IMR-90 (cell line): ENCODE data around the gene PADI6. TPM values are rescaled to one million over a fixed set of nuclear protein-coding genes. Genes with fewer than 3 reads are reported as not detected.

Source experiments
- ATAC-seq: fragments of 200-7000 bp; cut with Tn5 transposase; 2 replicates; pipeline ENCODE4 v1.9.1; 2020; ENCODE audit warnings: low read depth, mild to moderate bottlenecking, moderate library complexity
- BruUV-seq: library from RNA; stranded (reverse); fragments of 400-500 nt; replicated peaks from 2 replicates; lab custom pipeline; 2021; lab: Mats Ljungman, UMichigan
- CTCF ChIA-PET: fragments of 300-600 bp; formaldehyde crosslinking; extraction: SDS; loops from one replicate; lab custom pipeline; 2021; ENCODE audit warnings: antibody characterized with exemption; lab: Yijun Ruan, JAX
- POLR2A ChIA-PET: fragments of 300-600 bp; sonication (Branson Sonifier 250); formaldehyde crosslinking; loops from one replicate; lab custom pipeline; 2022; ENCODE audit warnings: antibody characterized with exemption; ENCODE audit not compliant: unreplicated experiment; lab: Charles Lee
- DNase-seq: peaks from one replicate; pipeline ENCODE4 v3.0.0; 2013
- H2AFZ ChIP-seq: replicated peaks from 2 replicates; pipeline ENCODE3; 2013; ENCODE audit warnings: low read length, mild to moderate bottlenecking; ENCODE audit not compliant: poor library complexity
- H2AK5ac ChIP-seq: 2 replicates; pipeline ENCODE4 v1.6.1; 2013; ENCODE audit warnings: low read depth, low read length, inconsistent platforms
- H2AK9ac ChIP-seq: replicated peaks from 2 replicates; pipeline ENCODE3; 2013; ENCODE audit warnings: mild to moderate bottlenecking, low read depth, low read length, moderate library complexity; ENCODE audit not compliant: poor library complexity
- H2BK120ac ChIP-seq: 2 replicates; pipeline ENCODE4 v1.6.1; 2013; ENCODE audit warnings: low read depth, low read length, inconsistent platforms
- H2BK15ac ChIP-seq: 3 replicates; pipeline ENCODE4 v1.6.1; 2013; ENCODE audit warnings: low read depth, low read length, inconsistent platforms
- H2BK20ac ChIP-seq: 2 replicates; pipeline ENCODE4 v1.6.1; 2013; ENCODE audit warnings: low read depth, mild to moderate bottlenecking, inconsistent platforms, low read length, moderate library complexity
- H2BK5ac ChIP-seq: 2 replicates; pipeline ENCODE4 v1.6.1; 2013; ENCODE audit warnings: mild to moderate bottlenecking, low read depth, low read length, inconsistent platforms; ENCODE audit not compliant: poor library complexity, severe bottlenecking
- H3K14ac ChIP-seq: replicated peaks from 2 replicates; pipeline ENCODE4 v1.6.1; 2013; ENCODE audit warnings: low read depth, low read length, inconsistent platforms
- H3K18ac ChIP-seq: 2 replicates; pipeline ENCODE4 v1.6.1; 2013; ENCODE audit warnings: low read depth, low read length, control low read depth
- H3K23ac ChIP-seq: 2 replicates; pipeline ENCODE4 v1.6.1; 2013; ENCODE audit warnings: low read depth, low read length, inconsistent platforms
- H3K27ac ChIP-seq: 2 replicates; pipeline ENCODE4 v1.5.1; 2013; ENCODE audit warnings: mild to moderate bottlenecking, control low read depth, low read length; ENCODE audit not compliant: insufficient read depth
- H3K27me3 ChIP-seq: 2 replicates; pipeline ENCODE4 v1.6.1; 2013; ENCODE audit warnings: low read length; ENCODE audit not compliant: control insufficient read depth, insufficient read depth
- H3K36me3 ChIP-seq: 2 replicates; pipeline ENCODE4 v1.6.1; 2013; ENCODE audit warnings: low read length, mixed read lengths; ENCODE audit not compliant: control insufficient read depth, insufficient read depth
- H3K4ac ChIP-seq: 2 replicates; pipeline ENCODE4 v1.6.1; 2013; ENCODE audit warnings: low read depth, low read length, inconsistent platforms
- H3K4me1 ChIP-seq: 2 replicates; pipeline ENCODE4 v1.6.1; 2013; ENCODE audit warnings: low read length, mixed read lengths; ENCODE audit not compliant: control insufficient read depth, insufficient read depth
- H3K4me2 ChIP-seq: 2 replicates; pipeline ENCODE4 v1.6.1; 2013; ENCODE audit warnings: low read depth, mild to moderate bottlenecking, control low read depth, low read length, moderate library complexity
- H3K4me3 ChIP-seq: 2 replicates; pipeline ENCODE4 v1.5.1; 2013; ENCODE audit warnings: low read depth, mild to moderate bottlenecking, control low read depth, low read length, moderate library complexity; ENCODE audit not compliant: insufficient read depth
- H3K56ac ChIP-seq: 2 replicates; pipeline ENCODE4 v1.6.1; 2013; ENCODE audit warnings: low read length, inconsistent platforms; ENCODE audit not compliant: insufficient read depth; ENCODE audit errors: extremely low read depth
- H3K79me1 ChIP-seq, 2 experiments: 2 replicates each; pipeline ENCODE4 v1.6.1; 2013; ENCODE audit warnings: low read length in 2 of 2, inconsistent platforms in 1 of 2, low read depth in 1 of 2
- H3K9ac ChIP-seq: 2 replicates; pipeline ENCODE4 v1.6.1; 2013; ENCODE audit warnings: low read depth, low read length, control low read depth
- H3K9me1 ChIP-seq: 2 replicates; pipeline ENCODE4 v1.6.1; 2013; ENCODE audit warnings: low read length, inconsistent platforms; ENCODE audit not compliant: insufficient read depth
- H3K9me3 ChIP-seq: 2 replicates; pipeline ENCODE4 v1.6.1; 2013; ENCODE audit warnings: low read length; ENCODE audit not compliant: control insufficient read depth, insufficient read depth
- H4K20me1 ChIP-seq: 2 replicates; pipeline ENCODE4 v1.6.1; 2013; ENCODE audit warnings: low read length, inconsistent platforms; ENCODE audit not compliant: insufficient read depth
- H4K5ac ChIP-seq: 2 replicates; pipeline ENCODE4 v1.6.1; 2013; ENCODE audit warnings: mild to moderate bottlenecking, low read depth, low read length, control low read depth
- H4K8ac ChIP-seq, 2 experiments: 2 replicates each; pipeline ENCODE4 v1.6.1; 2013; ENCODE audit warnings: low read depth in 2 of 2, low read length in 2 of 2, control low read depth in 1 of 2, inconsistent platforms in 1 of 2
- H4K91ac ChIP-seq: 2 replicates; pipeline ENCODE4 v1.6.1; 2013; ENCODE audit warnings: low read depth, low read length, inconsistent platforms; ENCODE audit not compliant: insufficient read depth
- BHLHE40 ChIP-seq: fragments of 150-350 bp; IDR thresholded peaks from 2 replicates; pipeline ENCODE4 v1.6.1; 2016; ENCODE audit warnings: mild to moderate bottlenecking, low read depth, low read length
- CEBPB ChIP-seq: IDR thresholded peaks from 2 replicates; pipeline ENCODE4 v1.6.1; 2012; ENCODE audit warnings: low read depth, low read length, improper control_type of control experiment
- CHD1 ChIP-seq: IDR thresholded peaks from 2 replicates; pipeline ENCODE4 v1.6.1; 2012; ENCODE audit warnings: low read depth, low read length, improper control_type of control experiment
- FOS ChIP-seq: fragments of 150-350 bp; IDR thresholded peaks from 2 replicates; pipeline ENCODE4 v1.6.1; 2016; ENCODE audit warnings: low read depth, low read length
- MAFK ChIP-seq: IDR thresholded peaks from 2 replicates; pipeline ENCODE4 v1.6.1; 2012; ENCODE audit warnings: low read depth, low read length, improper control_type of control experiment
- MAZ ChIP-seq: IDR thresholded peaks from 2 replicates; pipeline ENCODE4 v1.6.1; 2012; ENCODE audit warnings: low read depth, mild to moderate bottlenecking, low read length, improper control_type of control experiment, moderate library complexity, borderline replicate concordance
- MXI1 ChIP-seq: IDR thresholded peaks from 2 replicates; pipeline ENCODE4 v1.6.1; 2012; ENCODE audit warnings: low read depth, mild to moderate bottlenecking, low read length, moderate library complexity, borderline replicate concordance
- NFE2L2 ChIP-seq: fragments of 150-350 bp; IDR thresholded peaks from 2 replicates; pipeline ENCODE4 v1.6.1; 2016; ENCODE audit warnings: low read depth, mild to moderate bottlenecking, low read length
- POLR2A ChIP-seq: IDR thresholded peaks from 2 replicates; pipeline ENCODE4 v1.6.1; 2012; ENCODE audit warnings: mild to moderate bottlenecking, low read depth, low read length
- RAD21 ChIP-seq: IDR thresholded peaks from 2 replicates; pipeline ENCODE4 v1.6.1; 2012; ENCODE audit warnings: low read length, improper control_type of control experiment
- RCOR1 ChIP-seq: IDR thresholded peaks from 2 replicates; pipeline ENCODE4 v1.6.1; 2012; ENCODE audit warnings: mild to moderate bottlenecking, low read length, improper control_type of control experiment; ENCODE audit not compliant: insufficient replicate concordance
- RFX5 ChIP-seq: IDR thresholded peaks from 2 replicates; pipeline ENCODE4 v1.8.0; 2012; ENCODE audit warnings: low read depth, mild to moderate bottlenecking, low read length, moderate library complexity
- SMC3 ChIP-seq: fragments of 150-350 bp; IDR thresholded peaks from 2 replicates; pipeline ENCODE4 v1.6.1; 2016; ENCODE audit warnings: low read depth, mild to moderate bottlenecking, antibody characterized with exemption, low read length, moderate library complexity
- WGBS, 2 experiments: methylation state at CpG; one replicate each; pipeline versions ENCODE4 v1.1.5 to v1.1.7; 2013; ENCODE audit warnings: missing lambda C conversion rate in 2 of 2; ENCODE audit not compliant: insufficient read length in 1 of 2; ENCODE audit errors: extremely low coverage in 2 of 2; 5-methylcytosine and 5-hydroxymethylcytosine counted together
- dilution Hi-C: fragments of 300-500 bp; cut with HindIII; formaldehyde crosslinking; loops from one replicate; pipeline ENCODE4 v1.14.3; 2018; ENCODE audit warnings: low sequenced_read_pairs; ENCODE audit not compliant: unreplicated experiment
- in situ Hi-C: fragments of 300-500 bp; cut with MboI; formaldehyde crosslinking; loops from 3 replicates; pipeline ENCODE4 v1.14.3; 2019; ENCODE audit warnings: low sequenced_read_pairs, inconsistent platforms, mixed read lengths
- intact Hi-C: fragments of 100-400 bp; cut with micrococcal nuclease; formaldehyde crosslinking; loops from 2 replicates; pipeline ENCODE4 v1.10.0; 2022
- polyA plus RNA-seq, 3 experiments: library from polyadenylated mRNA; depleted of rRNA; stranded (reverse); fragments of >200 nt; gene quantifications; 2 replicates each; pipeline ENCODE4 v1.2.3, GENCODE V29; 2012; ENCODE audit warnings: low replicate concordance in 1 of 3
- total RNA-seq: library from RNA; depleted of rRNA; stranded (reverse); fragments of >200 nt; gene quantifications from 2 replicates; pipeline ENCODE4 v1.2.3, GENCODE V29; 2012
- TF ChIP-seq, protein P1 (sequence below): fragments of 150-350 bp; IDR thresholded peaks from 2 replicates; pipeline ENCODE4 v1.6.1; 2017; ENCODE audit warnings: mild to moderate bottlenecking, antibody characterized with exemption, low read length, low read depth
- TF ChIP-seq, protein P2 (sequence below): conservative IDR thresholded peaks from 2 replicates; pipeline ENCODE4 v1.5.1; 2012; ENCODE audit warnings: mild to moderate bottlenecking, low read depth, low read length, improper control_type of control experiment
- TF ChIP-seq, protein P3 (sequence below): fragments of 150-350 bp; IDR thresholded peaks from 2 replicates; pipeline ENCODE4 v1.6.1; 2016; ENCODE audit warnings: low read depth, mild to moderate bottlenecking, low read length, moderate library complexity, borderline replicate concordance

The PADI6 gene
- total and polyA plus RNA-seq, 2 of the 4 experiments (the other 2 are of a cell fraction) = not detected

DNA sequence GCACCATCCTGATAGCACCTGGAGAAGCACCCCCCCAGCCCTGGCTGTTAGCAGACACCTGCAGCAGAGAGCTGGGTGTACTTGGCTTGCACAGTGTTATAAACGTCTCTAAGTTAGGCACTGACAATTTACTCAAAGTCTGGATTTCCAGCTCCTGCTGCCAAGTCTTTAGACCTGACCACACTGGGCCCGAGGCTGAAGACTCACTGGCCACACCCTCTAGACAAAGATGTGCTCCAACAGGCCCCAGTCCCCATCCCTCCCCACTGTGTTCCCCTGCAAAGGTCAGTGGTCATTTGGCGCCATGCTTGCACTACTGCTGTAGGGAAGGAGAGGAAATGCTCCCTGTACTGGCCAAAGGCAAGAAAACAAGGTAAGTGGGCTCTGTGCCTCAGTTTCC lies 31.1 kb downstream of the PADI6 start:
- CTCF ChIA-PET = no interaction called here
- no peak overlapping the region for H3K27ac ChIP-seq
- no peak for ATAC-seq
- in situ Hi-C loops = no loop called here
- H3K4me3 ChIP-seq = no peak overlapping the region
- H3K4ac ChIP-seq = no peak overlapping the region
- intact Hi-C loops = no loop called here
- H4K5ac ChIP-seq = no peak overlapping the region
- TF ChIP-seq BHLHE40 = no peak
- TF ChIP-seq RAD21 = no peak
- no peak for TF ChIP-seq RCOR1
- no peak for TF ChIP-seq MAZ
- TF ChIP-seq CEBPB = no peak
- TF ChIP-seq NFE2L2 = no peak
- TF ChIP-seq MXI1 = no peak
- TF ChIP-seq, protein P1, sequence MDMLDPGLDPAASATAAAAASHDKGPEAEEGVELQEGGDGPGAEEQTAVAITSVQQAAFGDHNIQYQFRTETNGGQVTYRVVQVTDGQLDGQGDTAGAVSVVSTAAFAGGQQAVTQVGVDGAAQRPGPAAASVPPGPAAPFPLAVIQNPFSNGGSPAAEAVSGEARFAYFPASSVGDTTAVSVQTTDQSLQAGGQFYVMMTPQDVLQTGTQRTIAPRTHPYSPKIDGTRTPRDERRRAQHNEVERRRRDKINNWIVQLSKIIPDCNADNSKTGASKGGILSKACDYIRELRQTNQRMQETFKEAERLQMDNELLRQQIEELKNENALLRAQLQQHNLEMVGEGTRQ = no peak
- no peak for TF ChIP-seq POLR2A
- TF ChIP-seq, protein P2, sequence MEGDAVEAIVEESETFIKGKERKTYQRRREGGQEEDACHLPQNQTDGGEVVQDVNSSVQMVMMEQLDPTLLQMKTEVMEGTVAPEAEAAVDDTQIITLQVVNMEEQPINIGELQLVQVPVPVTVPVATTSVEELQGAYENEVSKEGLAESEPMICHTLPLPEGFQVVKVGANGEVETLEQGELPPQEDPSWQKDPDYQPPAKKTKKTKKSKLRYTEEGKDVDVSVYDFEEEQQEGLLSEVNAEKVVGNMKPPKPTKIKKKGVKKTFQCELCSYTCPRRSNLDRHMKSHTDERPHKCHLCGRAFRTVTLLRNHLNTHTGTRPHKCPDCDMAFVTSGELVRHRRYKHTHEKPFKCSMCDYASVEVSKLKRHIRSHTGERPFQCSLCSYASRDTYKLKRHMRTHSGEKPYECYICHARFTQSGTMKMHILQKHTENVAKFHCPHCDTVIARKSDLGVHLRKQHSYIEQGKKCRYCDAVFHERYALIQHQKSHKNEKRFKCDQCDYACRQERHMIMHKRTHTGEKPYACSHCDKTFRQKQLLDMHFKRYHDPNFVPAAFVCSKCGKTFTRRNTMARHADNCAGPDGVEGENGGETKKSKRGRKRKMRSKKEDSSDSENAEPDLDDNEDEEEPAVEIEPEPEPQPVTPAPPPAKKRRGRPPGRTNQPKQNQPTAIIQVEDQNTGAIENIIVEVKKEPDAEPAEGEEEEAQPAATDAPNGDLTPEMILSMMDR = no peak
- TF ChIP-seq MAFK = no peak
- no peak for TF ChIP-seq CHD1
- TF ChIP-seq, protein P3, sequence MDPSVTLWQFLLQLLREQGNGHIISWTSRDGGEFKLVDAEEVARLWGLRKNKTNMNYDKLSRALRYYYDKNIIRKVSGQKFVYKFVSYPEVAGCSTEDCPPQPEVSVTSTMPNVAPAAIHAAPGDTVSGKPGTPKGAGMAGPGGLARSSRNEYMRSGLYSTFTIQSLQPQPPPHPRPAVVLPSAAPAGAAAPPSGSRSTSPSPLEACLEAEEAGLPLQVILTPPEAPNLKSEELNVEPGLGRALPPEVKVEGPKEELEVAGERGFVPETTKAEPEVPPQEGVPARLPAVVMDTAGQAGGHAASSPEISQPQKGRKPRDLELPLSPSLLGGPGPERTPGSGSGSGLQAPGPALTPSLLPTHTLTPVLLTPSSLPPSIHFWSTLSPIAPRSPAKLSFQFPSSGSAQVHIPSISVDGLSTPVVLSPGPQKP = no peak
- TF ChIP-seq FOS = no peak
- TF ChIP-seq RFX5 = no peak
- TF ChIP-seq SMC3 = no peak
- H3K36me3 ChIP-seq = peaks cover 2% of the 10 kb centered on the region
- no peak overlapping the region for H2BK15ac ChIP-seq
- DNase-seq = no peak
- POLR2A ChIA-PET = no interaction called here
- 0 out of 4 replicates have a peak, but pooled peaks cover 0 to 3% of the 10 kb centered on the region in 2 experiments for H3K79me1 ChIP-seq
- WGBS, 2 experiments = no CpG with 5 or more reads among the region's 3 CpGs
- no peak overlapping the region for H4K8ac ChIP-seq
- no peak overlapping the region for H3K56ac ChIP-seq
- H3K9ac ChIP-seq = no peak overlapping the region
- no peak overlapping the region for H2BK20ac ChIP-seq
- no peak overlapping the region for H3K18ac ChIP-seq
- no peak overlapping the region for H2AK9ac ChIP-seq
- no peak overlapping the region for H4K91ac ChIP-seq
- no peak overlapping the region for H2BK5ac ChIP-seq
- H4K20me1 ChIP-seq = peaks cover 8% of the 10 kb centered on the region
- H3K9me1 ChIP-seq = no peaks in the 10 kb centered on the region; the same call in 1 of the 2 replicates
- H2AFZ ChIP-seq = no peak overlapping the region
- no peaks in the 10 kb centered on the region for H3K9me3 ChIP-seq
- H2BK120ac ChIP-seq = no peak overlapping the region
- dilution Hi-C loops = no loop called here
- peaks cover 2% of the 10 kb centered on the region; the same call in 1 of the 2 replicates for H3K4me1 ChIP-seq
- BruUV-seq = no TSS peak
- no peaks in the 10 kb centered on the region; the same call in 1 of the 2 replicates for H3K27me3 ChIP-seq
- no peak overlapping the region for H3K14ac ChIP-seq
- H3K4me2 ChIP-seq = no peak overlapping the region
- no peak overlapping the region for H2AK5ac ChIP-seq
- no peak overlapping the region for H3K23ac ChIP-seq
